HL-60/S4 treated with retinoic acid at 250 ng/mL for 4 days and 3 days (cell line): ENCODE data around the gene FMN1.

Experiments
- in situ Hi-C: fragments of 300-500 bp; cut with MboI; formaldehyde crosslinking; loops from 2 replicates; pipeline ENCODE4 v1.7.0; 2022; ENCODE audit warnings: low sequenced_read_pairs

FMN1 gene

GRCh38 chr15:33022629-33023028 lies 171.9 kb downstream of the FMN1 start:
- in situ Hi-C loops = no loop called here

- in situ Hi-C loops = no loop called here
Measured at GRCh38 chr15:33021806-33022389, 172.6 kb downstream of the FMN1 start.

- in situ Hi-C loops = no loop called here
Measured at GRCh38 chr15:33019354-33019981, 175.0 kb downstream of the FMN1 start.

DNA sequence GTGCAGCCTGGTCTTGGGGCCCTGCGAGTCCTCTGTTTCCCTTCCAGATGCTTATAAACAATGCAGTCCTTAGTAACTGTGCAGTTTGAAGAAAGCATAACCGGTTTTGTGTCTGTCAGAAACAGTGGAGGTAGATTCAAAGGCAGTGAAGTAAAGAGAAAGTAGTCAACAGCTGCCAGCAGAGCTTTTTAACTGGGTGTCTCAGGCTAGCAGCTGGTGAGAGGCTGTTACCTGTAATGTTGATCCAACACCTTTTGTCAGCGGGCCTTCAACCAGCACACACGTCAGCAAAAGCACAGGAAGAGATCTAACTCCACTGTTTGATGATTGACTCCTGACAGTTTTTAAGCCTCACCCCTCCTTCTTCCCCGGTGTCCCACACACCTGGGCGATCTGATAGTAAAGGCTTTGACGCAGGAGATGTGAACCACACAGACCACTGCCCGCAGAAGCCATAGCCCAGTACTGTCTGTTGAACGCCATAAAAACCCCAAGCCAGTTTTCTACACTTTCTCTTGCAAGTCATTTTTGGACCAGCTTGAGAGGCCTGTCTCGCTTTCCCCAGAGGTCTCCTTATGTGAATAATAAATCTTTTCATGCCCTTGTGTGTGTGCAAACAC lies 178.0 kb downstream of the FMN1 start:
- in situ Hi-C loops = no loop called here

DNA sequence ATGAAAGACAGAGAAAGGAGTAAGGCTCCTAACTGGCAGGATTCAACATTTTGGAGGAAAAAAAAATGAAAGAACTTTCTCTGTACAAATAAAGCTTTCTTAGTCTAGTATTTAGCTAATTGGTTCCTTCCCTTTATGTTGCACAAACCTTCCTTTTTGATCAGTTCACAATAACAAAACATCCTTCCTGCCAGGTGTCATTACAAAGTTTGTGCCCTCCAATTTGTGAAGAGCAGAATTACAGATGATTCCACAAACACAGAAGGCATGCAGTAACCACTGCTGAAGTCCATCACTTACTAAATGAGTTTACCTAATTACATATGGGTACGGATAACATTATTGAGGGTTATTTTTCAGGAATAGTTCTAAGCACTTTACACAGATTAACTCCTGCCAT lies 179.9 kb downstream of the FMN1 start:
- in situ Hi-C loops = no loop called here

- in situ Hi-C loops = no loop called here
Measured at GRCh38 chr15:33013827-33014445, 180.6 kb downstream of the FMN1 start.

GRCh38 chr15:33011976-33012375 lies 182.5 kb downstream of the FMN1 start:
- in situ Hi-C loops = no loop called here

GRCh38 chr15:33009603-33010002 lies 184.9 kb downstream of the FMN1 start:
- in situ Hi-C loops = no loop called here

- in situ Hi-C loops = no loop called here
Measured at GRCh38 chr15:33009026-33009425, 185.5 kb downstream of the FMN1 start.

DNA sequence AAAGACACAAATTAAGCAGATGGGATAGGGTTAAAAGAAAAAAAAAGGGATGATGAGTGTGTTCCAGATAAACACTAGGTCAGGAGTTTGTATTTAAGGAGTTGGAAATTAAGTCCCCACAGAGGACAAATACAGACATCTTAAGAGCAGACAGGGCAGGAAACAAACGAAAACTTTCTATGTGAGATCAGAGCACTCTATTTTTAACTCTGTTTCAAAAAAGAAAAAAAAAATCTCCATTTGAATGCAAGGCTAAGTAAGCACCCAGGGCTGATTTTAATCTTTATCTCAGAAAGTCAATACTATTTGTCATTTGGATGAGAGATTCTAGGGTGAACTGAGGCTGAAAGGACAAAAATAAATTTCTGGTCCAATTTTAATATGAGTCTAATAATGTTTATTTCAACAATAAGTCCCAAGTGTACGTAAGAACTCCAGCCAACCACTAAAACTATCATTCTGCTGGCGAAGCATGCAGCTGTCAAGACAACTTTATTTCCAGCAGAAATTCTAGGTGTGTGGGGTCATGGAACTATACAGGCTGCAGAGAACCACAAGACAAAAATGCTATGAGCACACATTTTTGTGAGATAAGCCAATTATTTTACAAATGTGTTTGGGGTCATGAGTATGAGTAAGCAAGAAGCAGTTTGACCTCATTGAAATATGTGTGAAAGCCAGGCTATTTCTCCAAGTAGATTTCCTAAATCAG lies 186.1 kb downstream of the FMN1 start:
- in situ Hi-C loops = no loop called here

- in situ Hi-C loops = no loop called here
Measured at GRCh38 chr15:33007303-33007855, 187.1 kb downstream of the FMN1 start.

DNA sequence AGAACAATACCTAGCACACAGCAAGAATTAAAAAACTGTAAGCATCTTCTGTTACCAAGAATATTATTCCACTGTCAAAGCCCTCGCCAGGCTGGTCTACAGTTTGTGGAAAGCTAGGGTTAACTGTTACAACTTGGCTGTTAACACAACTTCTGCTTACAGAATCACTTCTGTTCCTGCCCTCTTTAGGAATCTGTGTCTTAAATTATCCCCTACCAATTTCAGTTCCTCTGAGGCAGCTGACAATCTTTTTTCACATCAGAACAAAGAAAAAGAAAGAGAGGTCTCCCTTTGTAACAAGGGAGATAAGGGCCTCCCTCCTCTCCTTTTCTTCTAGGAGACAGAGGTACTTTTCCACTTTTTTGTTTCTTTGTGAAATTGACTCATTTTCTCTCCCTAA lies 188.9 kb downstream of the FMN1 start:
- in situ Hi-C loops = no loop called here

DNA sequence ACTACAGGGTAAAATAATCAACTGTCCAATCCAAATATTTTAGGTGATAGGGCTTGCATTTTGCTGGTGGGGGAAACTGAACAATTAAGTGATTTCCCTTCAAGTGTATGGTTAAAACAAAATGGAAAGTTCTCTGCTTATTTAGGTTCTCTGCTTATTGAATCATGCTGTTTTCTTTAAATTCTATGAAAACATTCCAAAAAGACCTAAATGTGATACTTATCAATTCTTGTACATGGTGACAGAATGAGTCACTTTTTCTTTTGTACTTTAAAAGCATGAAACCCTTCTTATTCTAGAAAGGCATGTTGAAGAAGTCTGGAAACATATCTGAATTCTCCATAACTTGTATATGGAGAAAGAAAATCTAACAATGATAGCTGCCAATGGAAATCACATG lies 192.6 kb downstream of the FMN1 start:
- in situ Hi-C loops = no loop called here

GRCh38 chr15:32998979-32999672 lies 195.4 kb downstream of the FMN1 start:
- in situ Hi-C loops = loop anchor here (25.0 kb wide), 1 partner anchor 337 kb away; no protein-coding TSS in a partner anchor

DNA sequence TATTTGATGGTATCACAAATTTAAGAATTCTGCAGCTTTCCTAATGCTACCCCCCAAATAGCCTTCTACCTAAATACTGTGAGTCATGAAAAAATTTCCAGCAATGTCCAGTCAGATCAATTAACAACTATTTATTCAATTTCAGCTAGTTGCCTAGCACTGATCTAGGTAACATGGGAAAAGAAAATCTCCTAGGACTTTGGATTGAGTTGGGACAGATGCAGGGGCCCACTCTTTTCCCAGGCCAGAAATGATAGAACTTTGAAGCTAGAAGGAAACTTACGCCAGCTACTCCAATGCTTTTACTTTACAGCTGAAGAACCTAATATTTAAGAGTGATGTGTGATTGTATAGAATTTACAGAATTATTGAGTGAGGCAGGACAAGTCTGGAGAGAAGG lies 196.3 kb downstream of the FMN1 start:
- in situ Hi-C loops = loop anchor here (25.0 kb wide), 1 partner anchor 336 kb away; no protein-coding TSS in a partner anchor

GRCh38 chr15:32994810-32995424 lies 199.6 kb downstream of the FMN1 start:
- in situ Hi-C loops = loop anchor here (25.0 kb wide), 1 partner anchor 333 kb away; no protein-coding TSS in a partner anchor

- in situ Hi-C loops = loop anchor here (25.0 kb wide), 1 partner anchor 331 kb away; no protein-coding TSS in a partner anchor
Measured at GRCh38 chr15:32993285-32993684, 201.2 kb downstream of the FMN1 start.

GRCh38 chr15:32991619-32992111 lies 202.8 kb downstream of the FMN1 start:
- in situ Hi-C loops = loop anchor here (25.0 kb wide), 1 partner anchor 329 kb away; no protein-coding TSS in a partner anchor

- in situ Hi-C loops = loop anchor here (25.0 kb wide), 1 partner anchor 328 kb away; no protein-coding TSS in a partner anchor
Measured at GRCh38 chr15:32990071-32990470, 204.4 kb downstream of the FMN1 start.
